NOMO-1 treated with DMSO at 0.1 percent for 48 hours (cell line): ENCODE measurements around the gene LUM.

Experiments used
- DNase-seq: peaks from one replicate; lab custom pipeline; 2025; ENCODE audit not compliant: unreplicated experiment; lab: John Stamatoyannopoulos, UW

Gene LUM, protein sequence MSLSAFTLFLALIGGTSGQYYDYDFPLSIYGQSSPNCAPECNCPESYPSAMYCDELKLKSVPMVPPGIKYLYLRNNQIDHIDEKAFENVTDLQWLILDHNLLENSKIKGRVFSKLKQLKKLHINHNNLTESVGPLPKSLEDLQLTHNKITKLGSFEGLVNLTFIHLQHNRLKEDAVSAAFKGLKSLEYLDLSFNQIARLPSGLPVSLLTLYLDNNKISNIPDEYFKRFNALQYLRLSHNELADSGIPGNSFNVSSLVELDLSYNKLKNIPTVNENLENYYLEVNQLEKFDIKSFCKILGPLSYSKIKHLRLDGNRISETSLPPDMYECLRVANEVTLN

DNA sequence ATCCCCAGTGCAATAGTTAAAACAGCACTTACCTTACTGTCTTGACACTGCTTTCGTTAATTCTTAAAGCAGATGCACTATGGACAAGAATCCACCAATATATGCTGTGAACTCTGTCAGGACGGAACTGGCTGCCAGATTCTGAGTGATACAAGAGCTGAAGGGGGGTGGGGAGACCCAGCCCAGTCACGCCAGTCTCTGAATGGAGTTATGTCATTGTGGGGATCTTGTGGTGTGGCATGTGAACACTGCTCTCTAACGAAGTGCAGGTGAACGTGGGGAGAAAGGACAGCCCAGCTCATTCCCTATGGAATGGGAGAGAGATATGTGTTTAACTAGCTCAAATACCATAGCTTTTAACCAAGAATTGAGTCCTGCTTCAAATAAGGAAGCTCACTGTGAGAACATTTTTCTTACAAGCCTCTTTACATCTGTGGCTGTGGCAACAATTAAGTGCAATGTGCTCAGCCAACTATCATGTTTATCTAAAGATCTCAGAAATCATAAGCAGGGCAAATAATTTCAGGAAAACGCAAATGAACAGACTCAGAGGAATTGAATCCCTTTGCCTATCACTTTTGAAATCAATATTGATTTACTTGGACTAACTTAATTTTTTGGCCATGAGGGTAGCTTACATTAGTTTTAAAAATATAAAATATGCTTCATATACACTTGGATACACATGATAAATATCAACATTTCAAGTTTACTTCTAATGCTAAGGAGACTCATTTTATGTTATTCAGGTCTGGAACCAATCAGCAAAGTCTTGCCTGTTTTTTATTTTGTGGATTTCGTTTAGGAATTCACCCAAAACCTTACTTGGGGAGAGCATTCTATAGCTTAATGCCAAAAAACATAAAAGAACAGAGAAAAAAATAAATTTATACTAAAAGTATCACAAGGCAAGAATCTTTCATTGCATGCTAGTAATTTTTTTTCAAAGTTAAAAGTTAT, at the start of gene LUM:
Gene LUM (minus strand): TSS at position 129 of the 960 bp plus-strand sequence. CDS start 2,515 bp downstream, outside the sequence.
- DNase-seq: no peak

DNA sequence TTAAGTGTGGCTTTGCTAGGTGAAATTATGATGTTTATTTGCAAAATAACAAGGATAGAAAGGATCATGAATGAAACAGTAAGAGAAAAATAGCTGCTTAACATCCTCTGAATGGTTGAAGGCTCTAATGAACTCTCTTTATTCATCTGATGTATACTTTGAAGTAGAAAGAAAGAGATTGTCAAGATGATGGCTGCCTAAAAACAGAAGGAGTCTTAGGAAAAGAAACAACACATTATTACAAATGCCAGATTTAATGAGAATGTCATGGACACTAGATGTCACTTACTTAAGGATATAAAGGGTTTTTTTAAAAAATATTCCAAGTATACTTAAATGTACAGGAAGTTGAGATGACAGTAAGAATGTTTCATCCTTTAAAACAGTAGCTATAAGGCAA, 49.7 kb upstream of the LUM start:
- DNase-seq: no peak

DNA sequence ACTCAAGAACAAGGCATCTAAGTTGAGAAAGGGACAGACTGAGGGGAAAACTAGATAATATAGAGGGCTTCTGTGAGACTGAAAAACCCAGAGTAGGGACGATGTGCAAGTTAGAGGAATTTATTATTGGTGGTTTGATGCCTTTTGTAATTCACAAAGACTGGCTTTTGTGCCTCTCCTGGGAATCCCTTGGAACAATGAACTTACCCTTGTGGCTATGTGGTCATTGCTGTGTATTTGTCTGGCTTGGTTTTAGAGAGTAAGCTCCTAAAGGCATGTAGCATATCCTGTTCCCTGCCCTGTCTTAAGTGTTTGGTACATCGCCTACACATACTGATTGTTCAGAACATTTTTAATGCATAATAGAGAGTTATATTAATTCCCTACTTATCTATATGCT, 44.7 kb upstream of the LUM start:
- no peak for DNase-seq

DNA sequence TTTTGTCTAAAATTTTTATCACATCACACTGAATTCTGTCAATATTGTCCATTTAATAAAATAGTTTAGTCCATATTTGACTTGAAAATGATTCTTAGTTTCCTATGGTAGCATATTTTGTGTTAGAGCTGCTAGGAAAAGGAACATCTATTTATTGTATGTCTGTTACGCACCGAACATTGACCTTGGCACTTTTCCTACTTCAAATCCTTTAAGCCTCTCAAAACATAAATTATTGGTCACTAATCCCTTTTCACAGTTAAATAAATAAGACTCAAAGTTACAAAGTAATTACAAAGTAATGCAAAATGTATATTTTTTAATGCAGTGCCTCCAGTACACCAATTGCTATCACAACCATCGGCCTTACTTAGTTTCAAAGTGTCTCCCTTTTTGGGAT, 42.8 kb upstream of the LUM start:
- no peak for DNase-seq

DNA sequence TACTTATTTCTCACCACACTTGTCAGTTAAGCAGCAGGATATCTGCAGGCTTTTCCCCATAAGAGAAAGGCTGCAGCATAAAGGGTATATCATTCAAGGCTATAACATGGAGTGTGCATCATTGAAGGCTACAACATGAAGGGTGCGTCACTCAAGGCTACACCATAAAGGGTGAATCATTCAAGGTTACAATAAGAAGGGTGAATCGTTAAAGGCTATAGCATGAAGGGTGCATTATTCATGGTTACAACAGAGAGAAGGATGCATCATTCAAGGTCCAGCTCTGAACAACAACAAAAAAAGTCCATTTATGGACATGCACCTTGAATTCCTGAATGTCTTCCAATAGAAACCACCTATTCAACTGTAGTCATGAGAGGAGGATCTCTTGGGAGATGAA, 32.8 kb upstream of the LUM start:
- DNase-seq: no peak

DNA sequence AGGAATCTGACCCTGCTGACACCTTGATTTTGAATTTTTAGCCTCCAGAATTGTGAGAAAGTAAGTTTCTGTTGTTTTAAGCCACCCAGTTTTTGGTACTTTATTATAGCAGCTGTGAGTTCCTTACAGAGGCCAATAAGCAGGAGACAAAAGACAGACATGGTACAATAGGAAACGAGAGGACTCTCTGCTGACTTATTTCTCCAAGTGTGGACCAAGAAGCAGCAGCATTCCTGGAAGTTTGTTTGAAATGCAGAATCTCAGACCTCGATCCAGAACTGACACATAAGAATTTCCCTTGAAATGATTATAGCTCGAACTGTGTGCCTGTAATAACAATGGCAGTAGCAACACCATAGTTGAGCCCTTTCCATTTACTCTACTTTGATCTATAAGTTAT, 31.9 kb upstream of the LUM start:
- no peak for DNase-seq

DNA sequence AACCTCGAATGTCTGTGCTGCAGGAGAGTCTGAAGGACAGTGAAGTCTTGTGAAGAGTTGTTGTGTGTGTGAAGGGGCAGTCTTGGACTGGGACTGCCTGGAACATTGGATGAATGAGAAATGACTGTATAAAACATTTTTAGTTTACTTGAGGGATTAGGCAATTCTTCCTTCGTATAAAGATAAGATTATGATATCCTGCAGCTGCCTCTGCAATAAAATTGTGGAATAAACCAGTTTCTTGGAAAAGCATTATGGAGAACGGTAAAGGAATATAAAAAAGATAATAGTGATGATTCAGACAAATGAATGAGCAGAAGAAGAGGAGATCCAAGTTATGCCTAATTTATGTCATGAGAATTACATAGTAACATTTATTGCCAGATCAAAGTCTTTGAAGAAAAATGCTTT, 30.9 kb upstream of the LUM start:
- no peak for DNase-seq

DNA sequence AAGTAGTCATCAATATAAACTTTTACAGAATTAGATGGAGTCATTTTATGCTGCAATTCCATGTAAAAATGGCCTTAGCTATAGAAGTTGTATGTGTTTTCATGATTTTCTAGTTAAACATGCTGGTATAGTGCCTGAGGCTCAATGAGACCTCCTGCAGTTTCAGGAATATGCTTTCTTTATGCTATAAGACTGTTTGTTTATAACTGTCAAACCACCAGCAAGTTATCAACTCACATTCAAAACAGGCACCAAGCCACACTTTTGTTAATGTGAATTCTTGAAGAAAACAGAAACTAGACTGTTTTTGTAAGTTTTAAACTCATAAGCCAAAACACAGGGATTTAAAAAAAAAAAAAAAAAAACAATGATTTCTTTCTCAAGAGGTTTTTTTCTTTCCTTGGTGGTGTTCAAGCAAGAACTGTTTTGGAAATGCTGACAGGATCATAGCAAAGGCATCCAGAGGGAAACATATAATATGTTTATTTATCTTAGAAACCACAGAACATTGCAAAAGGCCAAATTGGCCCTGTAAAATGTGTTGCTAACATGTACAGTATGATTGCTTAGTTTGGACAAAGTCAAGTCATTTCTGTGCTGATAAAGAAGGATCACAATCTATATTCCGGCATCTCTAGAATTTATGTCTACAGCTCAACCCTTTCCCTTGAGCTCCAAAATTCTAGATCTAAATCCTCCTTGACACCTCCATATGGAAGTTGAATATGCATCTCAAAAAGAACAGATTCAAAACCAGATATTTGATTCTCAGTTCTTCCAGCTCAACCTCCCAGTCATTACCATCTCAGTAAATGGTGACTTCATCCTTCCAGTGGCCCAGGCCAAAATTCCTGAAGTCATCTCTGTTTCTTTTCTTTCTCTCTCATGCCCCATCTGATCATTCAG, 29.0 kb upstream of the LUM start:
- DNase-seq: no peak

DNA sequence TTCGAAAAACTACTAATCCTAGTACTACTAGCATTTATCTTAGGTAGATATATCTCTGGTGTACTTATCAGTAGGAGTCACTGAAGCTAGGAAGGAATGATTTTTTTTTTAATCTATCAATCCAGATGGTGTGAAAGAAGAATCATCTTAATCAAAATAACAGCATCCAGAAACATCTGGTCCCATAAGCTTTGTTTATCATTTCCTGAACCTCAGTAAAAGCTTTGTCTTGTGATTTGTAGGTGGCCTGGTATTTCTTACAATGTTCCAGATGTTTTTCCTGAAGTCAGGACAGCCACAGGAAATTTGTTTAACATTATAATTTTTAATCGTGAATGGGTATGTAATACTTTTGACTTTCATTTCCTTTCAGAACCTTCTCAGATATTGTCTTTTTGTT, 28.0 kb upstream of the LUM start:
- no peak for DNase-seq

DNA sequence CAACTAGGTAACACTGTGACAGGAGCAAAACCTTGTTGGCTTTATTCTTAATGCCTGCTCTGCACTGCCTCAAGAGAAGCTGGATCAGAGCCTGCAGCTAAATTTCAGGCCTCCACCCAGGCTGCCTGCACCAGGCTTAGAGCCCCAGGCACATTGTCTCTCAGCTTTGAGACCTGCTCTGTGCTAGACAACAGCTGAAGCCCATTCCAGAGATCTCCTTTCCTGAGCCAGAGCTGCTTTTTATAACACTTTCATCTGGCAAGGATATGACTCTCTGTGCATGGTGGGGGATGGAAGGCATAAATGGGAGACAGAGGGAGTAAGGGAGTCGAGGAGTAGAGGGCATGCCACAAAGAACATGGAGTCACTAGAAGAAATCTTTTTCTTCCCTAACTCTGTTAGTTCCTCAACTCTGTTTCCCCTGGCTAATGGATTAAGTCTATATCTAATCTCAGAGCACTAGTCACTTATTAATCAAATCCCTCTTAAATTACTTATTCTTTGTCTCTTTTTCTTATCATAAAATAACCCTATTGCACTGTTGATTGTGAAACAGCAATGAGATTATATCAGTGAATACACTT, 27.1 kb upstream of the LUM start:
- no peak for DNase-seq

DNA sequence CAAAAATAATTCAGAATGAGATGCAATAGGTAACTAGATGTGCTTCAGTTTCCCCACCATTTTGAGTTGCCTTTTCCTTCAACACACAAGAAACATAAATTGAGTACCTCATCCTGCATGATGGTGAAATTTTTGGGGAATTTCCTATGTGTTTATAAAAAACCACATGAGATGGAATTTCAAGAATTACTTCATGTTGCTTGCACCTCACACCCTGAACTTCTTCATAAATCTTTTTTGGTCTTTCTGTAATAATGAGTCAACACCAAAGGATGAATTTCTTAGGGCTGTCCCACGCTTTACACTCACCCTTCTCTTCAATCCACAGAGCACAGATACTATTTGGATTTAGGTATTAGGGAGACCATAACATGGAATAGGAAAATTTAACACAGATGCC, 22.6 kb upstream of the LUM start:
- no peak for DNase-seq

DNA sequence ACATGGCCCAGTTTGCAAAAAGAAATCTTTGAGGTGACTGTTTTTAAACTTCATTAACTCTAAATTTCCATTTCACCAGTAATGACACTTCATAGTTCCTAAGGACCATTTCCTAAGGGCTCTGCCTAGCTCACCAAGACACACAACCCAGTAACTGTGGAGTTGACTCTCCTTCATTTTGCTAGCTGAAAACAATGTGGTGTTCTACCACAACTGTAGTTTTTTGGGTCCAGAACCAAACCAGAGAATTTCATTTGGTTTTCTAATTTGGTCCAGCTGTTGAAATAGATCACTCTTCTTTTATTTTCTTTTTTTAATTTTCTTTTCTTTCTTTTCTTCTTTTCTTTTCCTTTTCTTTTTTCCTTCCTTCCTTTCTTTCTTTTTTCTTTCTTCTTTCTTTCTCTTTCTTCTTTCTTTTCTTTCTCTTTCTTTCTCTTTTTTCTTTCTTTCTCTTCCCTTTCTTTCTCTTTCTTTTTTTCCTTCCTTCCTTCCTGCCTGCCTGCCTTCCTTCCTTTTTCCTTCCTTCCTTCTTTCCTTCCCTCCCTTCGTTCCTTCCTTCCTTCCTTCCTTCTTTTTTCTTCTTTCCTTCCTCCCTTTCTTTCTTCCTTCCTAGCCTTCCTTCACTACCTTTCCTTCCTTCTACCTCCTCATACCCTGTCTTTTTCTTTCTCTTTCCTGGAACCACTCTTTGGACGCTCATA, 18.5 kb upstream of the LUM start:
- no peak for DNase-seq

DNA sequence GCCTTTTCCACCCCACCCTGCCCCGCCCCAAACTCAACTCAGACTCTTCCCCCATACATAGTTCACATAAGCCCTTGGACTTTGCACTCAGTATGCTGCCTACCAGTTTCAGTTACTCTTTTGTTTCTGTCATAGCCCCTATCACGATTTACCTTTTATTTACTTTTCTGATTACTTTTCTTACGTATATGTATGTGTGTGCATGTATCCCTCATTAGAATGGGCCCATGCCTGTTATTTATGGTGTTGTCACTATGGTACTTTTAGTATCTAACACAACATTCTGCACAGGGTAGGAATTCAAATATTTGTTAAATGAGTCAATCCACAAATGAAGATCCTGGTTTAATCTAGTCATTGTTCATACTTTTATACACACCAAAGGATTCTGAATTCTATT, 16.5 kb upstream of the LUM start:
- no peak for DNase-seq

DNA sequence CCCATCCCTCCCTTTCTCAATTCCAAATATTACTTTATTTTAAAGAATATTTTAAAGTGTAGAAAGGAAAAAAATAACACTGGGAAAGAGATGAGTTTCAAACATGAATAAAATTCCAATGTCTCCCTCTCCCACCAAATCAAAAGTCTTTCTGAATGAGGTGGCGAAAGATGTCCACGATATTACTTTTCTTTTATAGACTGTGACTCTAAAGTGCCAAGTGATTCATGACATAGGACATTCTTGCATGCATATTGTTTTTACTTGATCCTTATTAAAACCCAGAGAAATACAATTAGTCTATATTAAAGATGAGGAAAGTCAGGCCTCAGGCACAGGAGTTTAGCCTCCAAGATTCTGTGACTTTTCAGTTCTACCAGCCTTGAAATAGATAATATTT, 16.0 kb upstream of the LUM start:
- DNase-seq: no peak

DNA sequence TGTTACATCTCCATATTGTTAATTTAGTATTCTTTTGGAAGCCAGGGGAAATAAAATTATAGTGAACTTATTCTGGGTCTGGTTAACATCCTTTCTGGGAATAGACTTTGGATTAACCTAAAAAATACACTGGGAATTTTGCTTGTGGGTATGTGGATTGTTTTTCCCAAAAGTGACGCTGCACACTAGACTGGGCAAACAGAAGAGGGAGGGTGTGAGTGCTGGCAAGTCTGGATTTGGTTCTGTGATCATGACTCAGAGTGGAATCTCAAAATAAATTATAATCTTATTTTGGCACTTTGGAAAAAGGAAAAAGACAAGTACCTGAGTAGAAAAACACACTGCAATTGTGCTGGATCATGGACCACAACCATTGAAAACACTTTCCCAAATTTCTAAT, 15.2 kb upstream of the LUM start:
- no peak for DNase-seq

DNA sequence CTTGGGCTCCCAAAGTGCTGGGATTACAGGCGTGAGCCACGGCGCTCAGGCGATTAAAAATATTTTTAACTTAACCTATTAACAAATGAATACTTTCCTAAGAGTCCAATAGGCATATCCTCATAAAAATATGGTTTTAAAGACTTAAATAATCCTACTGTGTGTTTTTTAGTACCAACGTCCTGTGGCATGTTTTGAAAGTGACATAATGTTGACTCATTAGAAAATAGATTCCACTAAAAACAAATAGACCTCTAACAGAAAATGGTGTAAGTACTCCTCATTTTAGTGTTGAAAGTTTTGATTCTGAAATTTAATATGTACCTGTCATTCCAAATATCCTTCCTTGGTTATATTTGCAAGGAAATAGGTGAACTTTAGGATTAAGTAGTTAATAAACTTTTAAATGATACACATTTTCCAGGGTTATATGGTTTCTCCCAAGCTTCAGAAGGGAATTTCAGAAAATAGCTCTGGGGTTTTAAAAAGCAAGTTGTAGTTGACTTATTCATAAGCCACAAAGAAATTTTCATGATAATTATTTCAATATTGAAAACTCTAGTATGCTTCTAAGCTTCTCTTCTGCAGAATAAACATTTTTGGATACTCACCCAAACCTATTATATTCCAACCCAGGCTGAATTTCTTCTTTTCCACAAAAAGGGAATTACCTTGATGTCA, 12.1 kb upstream of the LUM start:
- DNase-seq: no peak

DNA sequence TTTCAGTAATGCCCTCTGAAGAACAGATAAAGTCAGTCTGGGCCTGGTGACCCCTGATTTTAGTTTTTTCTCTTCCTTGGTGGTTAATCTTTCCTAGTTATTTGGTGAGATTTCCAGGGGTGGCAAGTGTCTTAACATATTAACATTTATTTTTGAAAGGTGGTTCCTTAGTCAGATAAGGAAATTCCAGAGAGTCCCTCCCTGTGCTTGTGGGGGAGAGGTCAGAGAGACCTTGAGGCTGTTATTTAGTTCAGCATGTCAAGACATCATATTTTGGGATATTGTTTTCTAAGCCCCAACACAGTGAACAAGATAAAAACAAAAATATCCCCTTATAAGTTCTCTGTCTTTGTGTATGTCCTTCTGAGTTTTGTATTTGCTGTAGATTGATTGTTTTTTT, 9.5 kb upstream of the LUM start:
- no peak for DNase-seq

DNA sequence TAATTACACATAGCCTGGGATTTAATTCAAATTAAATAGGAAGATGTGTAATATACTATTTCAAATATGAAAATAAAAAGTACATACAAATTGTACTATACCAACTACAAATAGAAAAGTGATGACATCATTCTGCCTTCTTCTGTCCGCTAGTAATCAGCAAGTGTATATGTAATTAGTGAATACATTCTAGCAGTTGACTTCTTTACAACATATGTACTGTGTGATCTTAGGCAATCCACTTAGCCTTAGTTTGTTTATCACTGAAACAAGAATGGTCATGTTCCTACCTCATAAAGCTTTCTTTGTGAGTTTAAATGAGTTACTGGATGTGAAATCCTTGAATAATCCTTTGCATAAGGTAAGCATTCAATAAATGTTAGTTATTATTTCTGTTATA, 7.8 kb upstream of the LUM start:
- DNase-seq: no peak

DNA sequence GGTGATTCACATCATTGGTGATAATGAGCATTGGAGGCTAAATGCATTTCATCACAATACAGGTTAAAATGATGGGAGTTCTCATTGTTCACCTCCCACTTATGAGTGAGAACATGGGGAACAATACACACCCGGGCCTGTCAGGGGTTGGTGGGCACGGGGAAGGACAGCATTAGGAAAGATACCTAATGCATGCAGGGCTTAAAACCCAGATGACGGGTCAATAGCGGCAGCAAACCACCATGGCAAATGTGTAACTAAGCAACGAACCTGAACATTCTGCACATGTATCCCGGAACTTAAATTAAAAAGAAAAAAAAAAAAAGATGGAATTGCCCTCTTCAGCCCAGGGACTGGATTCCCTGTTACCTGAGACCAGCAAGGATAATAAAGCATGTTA, 2.3 kb upstream of the LUM start:
- no peak for DNase-seq
